GM18502 (cell line): Measurements from ENCODE around the gene LENG9.

Source experiments
- ATAC-seq: cut with Tn5 transposase; IDR thresholded peaks from one replicate; pipeline ENCODE4 v1.9.1; 2021; ENCODE audit warnings: mild to moderate bottlenecking; ENCODE audit not compliant: unreplicated experiment, poor library complexity

The LENG9 gene

DNA sequence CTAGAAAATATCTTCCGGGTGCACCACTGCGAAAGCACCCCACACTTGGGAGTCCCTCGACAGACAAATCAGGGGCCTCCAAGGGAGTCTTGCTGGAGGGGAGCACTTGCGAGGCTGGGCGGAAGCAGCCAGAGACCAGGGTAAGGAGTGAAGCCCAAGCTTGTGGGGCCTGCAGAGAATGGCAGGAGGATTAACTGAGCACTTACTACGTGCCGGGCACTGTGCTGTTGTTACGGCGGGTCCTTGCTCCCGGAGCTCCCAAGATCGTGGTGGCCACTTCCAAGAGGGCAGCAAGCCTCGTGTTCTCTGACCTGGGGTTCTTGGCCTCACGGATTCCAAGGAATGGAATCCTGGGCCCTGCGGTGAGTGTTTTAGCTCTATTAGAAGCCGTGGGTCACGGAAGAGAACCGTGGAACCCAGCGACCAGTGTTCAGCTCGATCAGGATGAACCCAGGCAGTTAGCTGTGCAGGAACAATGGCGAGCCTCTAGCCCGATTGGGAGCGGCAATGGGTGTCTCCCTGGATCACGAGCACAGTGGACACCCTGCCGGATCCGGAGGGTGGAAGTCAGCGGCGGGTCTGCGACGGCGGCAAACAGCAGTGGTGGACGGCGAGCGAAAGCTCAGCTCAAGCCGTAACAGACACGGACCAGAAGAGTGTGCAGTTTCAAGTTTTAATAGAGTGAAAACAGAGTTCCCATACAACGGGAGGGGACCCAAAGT is 38.8 kb downstream of the LENG9 start:
- no peak for ATAC-seq

DNA sequence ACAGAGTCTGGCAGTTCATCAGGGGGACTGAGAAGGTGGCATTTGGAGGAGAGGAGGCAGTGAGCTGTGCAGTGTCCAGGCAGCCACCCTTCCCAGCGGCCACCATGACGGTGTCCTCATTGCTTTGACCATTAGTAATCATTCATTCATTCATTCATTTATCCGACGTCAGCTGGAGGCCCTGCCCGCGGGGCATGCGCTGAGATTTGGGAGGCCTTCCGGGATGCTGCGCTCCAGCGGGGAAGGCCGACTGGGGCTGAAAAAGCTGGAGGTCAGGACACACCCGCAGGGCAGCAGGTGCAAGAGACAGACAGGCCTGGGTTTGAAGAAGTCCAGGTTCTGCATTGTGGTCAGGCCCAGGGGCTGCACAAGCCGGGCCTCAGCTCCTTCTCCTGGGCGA is 39.4 kb downstream of the LENG9 start:
- no peak for ATAC-seq

DNA sequence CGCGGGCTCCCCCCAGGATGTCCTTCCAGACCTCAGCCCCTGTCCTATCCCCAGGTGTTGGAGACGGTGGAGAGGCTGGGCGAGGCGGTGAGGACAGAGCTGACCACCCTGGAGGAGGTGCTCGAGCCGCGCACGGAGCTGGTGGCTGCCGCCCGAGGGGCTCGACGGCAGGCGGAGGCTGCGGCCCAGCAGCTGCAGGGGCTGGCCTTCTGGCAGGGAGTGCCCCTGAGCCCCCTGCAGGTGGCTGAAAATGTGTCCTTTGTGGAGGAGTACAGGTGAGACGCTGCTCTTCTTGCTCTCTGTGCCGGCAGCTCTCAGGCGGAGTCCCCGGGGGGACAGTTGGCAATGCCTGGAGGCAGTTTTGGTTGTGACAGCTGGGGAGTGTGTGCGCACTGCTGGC is 41.4 kb downstream of the LENG9 start:
- ATAC-seq, result no peak

GRCh38 chr19:54421521-54421920 is 42.1 kb downstream of the LENG9 start:
- no peak for ATAC-seq

GRCh38 chr19:54421169-54421516 is 42.4 kb downstream of the LENG9 start:
- no peak for ATAC-seq

GRCh38 chr19:54420383-54421168 is 43.0 kb downstream of the LENG9 start:
- no peak for ATAC-seq

GRCh38 chr19:54420068-54420382 is 43.6 kb downstream of the LENG9 start:
- no peak for ATAC-seq

GRCh38 chr19:54418930-54419800 is 44.4 kb downstream of the LENG9 start:
- no peak for ATAC-seq

GRCh38 chr19:54418030-54418929 is 45.3 kb downstream of the LENG9 start:
- no peak for ATAC-seq

DNA sequence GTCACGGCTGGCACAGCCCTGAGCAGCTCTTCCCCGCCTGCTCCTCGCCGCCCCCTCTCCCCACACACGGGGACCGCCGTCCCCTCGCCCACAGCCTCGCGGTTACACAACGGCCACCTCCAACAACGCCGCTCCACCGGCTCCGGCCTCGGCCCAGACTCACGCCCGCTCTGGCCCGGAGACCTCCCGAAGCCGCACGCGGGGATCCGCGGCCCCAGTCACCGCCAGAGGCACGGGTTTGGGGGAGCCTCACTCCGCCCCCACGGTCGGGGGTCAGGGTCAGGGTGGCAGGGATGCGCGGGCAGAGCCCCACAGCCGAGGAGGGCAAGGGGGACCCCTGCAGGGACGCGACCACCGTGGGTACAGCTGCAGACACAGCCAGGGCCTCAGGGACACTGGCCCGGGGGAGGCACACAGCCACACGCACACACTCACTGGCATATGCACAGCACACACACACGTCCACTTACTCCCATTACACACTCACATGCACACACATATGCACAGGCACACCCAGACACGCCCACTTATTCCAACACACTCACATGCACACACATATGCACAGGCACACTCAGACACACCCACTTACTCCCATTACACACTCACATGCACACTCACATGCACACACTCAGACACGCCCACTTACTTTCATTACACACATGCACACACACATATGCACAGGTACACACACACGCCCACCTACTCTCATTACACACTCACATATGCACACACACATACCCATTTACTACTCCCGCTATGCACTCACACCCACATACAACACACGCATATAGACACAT is 46.7 kb downstream of the LENG9 start:
- ATAC-seq, result no peak

DNA sequence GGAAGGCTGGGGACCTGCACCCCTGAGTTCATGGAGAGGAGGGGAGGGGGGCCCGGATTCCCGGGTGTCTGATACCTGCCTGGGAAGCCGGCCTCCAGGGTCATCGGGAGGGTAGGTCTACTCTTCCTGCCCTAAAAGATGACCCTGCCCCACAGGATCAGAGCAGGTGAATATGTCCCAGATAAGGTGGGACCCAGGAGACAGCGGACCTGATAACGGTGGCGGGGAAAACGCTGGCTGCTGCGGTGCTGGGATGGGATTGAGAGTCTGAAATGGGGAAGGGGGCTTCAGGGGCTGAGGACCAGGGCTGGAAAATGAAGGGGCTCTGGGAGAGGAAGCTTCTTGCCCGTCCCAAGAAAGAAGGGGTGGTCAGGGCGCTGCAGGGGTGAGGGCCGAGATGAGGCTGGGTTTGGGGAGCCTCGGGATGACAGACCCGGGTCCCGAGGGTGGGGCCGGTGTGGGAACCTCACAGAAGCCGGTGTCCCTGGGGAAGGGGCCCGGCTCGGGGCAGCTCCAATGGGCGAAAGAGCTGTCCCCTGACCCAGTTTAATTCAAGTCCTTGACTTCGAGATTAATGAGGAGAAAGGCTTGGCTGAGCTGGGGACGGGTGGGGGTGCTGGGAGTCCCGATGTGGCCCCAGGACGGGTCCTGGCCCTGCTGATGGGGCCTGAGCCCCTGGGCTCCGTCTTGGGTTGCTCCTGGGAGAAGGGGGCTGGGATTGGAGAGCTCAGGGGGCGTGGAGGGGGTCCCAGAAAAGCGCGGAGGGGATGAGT is 47.5 kb downstream of the LENG9 start:
- ATAC-seq, result no peak

DNA sequence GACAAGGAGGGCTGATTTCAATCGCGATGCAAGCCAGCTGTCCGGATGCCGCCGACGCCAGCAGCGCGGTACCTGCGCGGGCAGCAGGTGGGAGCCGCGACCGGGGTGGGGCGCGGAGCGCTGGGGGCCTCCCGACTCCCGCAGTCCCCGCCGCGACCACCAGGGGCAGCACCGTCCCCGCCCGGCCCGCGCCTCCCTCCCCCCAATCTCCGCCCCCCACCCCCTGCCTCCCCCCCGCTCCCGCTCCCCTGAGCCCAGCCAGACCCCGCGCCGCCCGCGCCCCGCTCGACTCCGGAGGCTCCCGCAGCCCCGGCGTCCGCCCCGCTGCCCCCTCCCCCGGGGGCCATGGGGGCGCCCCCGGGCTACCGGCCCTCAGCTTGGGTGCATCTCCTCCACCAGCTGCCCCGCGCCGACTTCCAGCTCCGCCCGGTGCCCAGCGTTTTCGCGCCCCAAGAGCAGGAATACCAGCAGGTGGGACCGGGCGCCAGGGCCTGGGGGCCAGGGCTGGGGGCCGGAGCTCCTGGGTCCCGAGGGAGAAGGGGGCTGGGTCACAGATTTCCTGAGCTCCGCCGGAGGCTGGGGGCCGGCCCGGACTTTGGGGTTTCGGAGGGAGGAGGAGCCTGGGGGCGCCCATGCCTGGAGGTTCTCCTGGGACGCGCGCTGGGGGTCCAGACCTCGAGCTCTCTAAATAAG is 48.2 kb downstream of the LENG9 start, which contains the start of gene TTYH1:
Gene TTYH1 (plus strand): TSS at position 257 of the 693 bp plus-strand sequence. CDS start 89 bp downstream, at position 346.
- no peak for ATAC-seq

DNA sequence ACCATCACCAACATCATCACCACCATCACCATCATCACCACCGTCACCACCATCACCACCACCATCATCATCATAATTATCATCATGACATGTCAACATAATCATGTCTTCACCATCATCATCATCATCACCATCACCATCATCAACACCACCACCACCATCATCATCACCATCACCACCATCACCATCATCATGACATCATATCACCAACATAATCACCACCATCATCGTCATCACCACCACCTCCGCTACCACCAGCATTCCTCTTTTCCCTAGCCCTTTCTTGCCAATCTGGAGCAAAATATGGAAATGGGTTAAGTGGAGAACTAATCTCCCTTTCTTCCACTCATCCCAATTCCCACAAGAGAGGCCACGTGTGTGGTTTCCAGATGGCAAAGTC is 49.4 kb downstream of the LENG9 start:
- ATAC-seq, result no peak

GRCh38 chr19:54412877-54413276 is 50.7 kb downstream of the LENG9 start:
- ATAC-seq, result no peak
